GM18520 (cell line): Measurements from ENCODE around the gene RGS9.
"Not testable (repeated sequence)": the region's sequence is repeated elsewhere in the genome, so short reads cannot be mapped to it uniquely, and the experiment has no call there.

Experiments
- ATAC-seq: cut with Tn5 transposase; IDR thresholded peaks from one replicate; pipeline ENCODE4 v1.9.1; 2021; ENCODE audit not compliant: unreplicated experiment

RGS9 gene

GRCh38 chr17:65109990-65110680 lies 27.0 kb upstream of the RGS9 start:
- no peak for ATAC-seq

GRCh38 chr17:65115839-65116238 lies 21.3 kb upstream of the RGS9 start:
- no peak for ATAC-seq

- ATAC-seq: not testable (repeated sequence)
Measured at GRCh38 chr17:65116515-65116914, 20.7 kb upstream of the RGS9 start.

GRCh38 chr17:65117384-65118035 lies 19.7 kb upstream of the RGS9 start:
- ATAC-seq: no peak

- no peak for ATAC-seq
Measured at GRCh38 chr17:65121368-65121767, 15.8 kb upstream of the RGS9 start.

GRCh38 chr17:65121916-65122806 lies 15.0 kb upstream of the RGS9 start:
- ATAC-seq: no peak

GRCh38 chr17:65122836-65123756 lies 14.1 kb upstream of the RGS9 start:
- peak; percentile 56 for ATAC-seq

GRCh38 chr17:65123757-65124675 lies 13.2 kb upstream of the RGS9 start:
- no peak for ATAC-seq

GRCh38 chr17:65130832-65131231 lies 6.3 kb upstream of the RGS9 start:
- ATAC-seq: no peak

- no peak for ATAC-seq
Measured at GRCh38 chr17:65131240-65131639, 5.9 kb upstream of the RGS9 start.

- no peak for ATAC-seq
Measured at GRCh38 chr17:65131946-65132345, 5.2 kb upstream of the RGS9 start.

GRCh38 chr17:65134035-65134434 lies 3.1 kb upstream of the RGS9 start:
- no peak for ATAC-seq

- no peak for ATAC-seq
Measured at GRCh38 chr17:65139101-65139764, 2.1 kb downstream of the RGS9 start.

- no peak for ATAC-seq
Measured at GRCh38 chr17:65142247-65142646, 5.1 kb downstream of the RGS9 start.

GRCh38 chr17:65143889-65144604 lies 6.9 kb downstream of the RGS9 start:
- no peak for ATAC-seq

GRCh38 chr17:65145743-65146142 lies 8.6 kb downstream of the RGS9 start:
- ATAC-seq: no peak

- ATAC-seq: no peak
Measured at GRCh38 chr17:65147955-65148354, 10.8 kb downstream of the RGS9 start.

- ATAC-seq: peak; percentile 84
Measured at GRCh38 chr17:65154770-65155589, 17.8 kb downstream of the RGS9 start.
